Measurements from ENCODE around the gene LEPR.

Gene LEPR

GRCh38 chr1:65469126-65469888 is 48.8 kb downstream of the LEPR start:
- TF ChIP-seq CTCF (IDR thresholded peaks at IDR 0.05; ENCODE audit: low read depth, low read length): no peak
- no peaks in the 10 kb centered on the region for H3K9me3 ChIP-seq (ENCODE audit: severe bottlenecking)
- no peaks in the 10 kb centered on the region for H3K27me3 ChIP-seq (ENCODE audit: insufficient read depth, low read depth, severe bottlenecking)
- no peak for DNase-seq
- no peak overlapping the region for H3K27ac ChIP-seq
- no peak overlapping the region for H3K4me3 ChIP-seq (ENCODE audit: low read depth, low read length)
- H3K36me3 ChIP-seq: no peaks in the 10 kb centered on the region

- no peaks in the 10 kb centered on the region for H3K27me3 ChIP-seq (ENCODE audit: insufficient read depth, low read depth, severe bottlenecking)
- no peak for DNase-seq
- H3K36me3 ChIP-seq: no peaks in the 10 kb centered on the region
- H3K9me3 ChIP-seq (ENCODE audit: severe bottlenecking): no peaks in the 10 kb centered on the region
- no peak for TF ChIP-seq CTCF (IDR thresholded peaks at IDR 0.05; ENCODE audit: low read depth, low read length)
- H3K4me3 ChIP-seq (ENCODE audit: low read depth, low read length): no peak overlapping the region
- H3K27ac ChIP-seq: no peak overlapping the region
Measured at GRCh38 chr1:65469889-65470340, 49.4 kb downstream of the LEPR start.
